Lower leg skin (tissue), 4 donors: Measurements from ENCODE around the gene EYS. TPM values are rescaled to one million over a fixed set of nuclear protein-coding genes. Genes with fewer than 3 reads are reported as not detected.

Source experiments
- DNase-seq, 2 donors: peaks; one replicate each; pipeline ENCODE4 v3.0.0-alpha.2; 2019; ENCODE audit warnings: low spot score in 2 of 2
- H3K4me3 ChIP-seq: fragments of 200-600 bp; sonication (generic); 2 replicates; pipeline ENCODE4 v1.5.1; 2017; ENCODE audit warnings: mild to moderate bottlenecking, low read depth; ENCODE audit not compliant: poor library complexity, severe bottlenecking
- CTCF ChIP-seq, 3 donors: fragments of 450-650 bp; IDR thresholded peaks; one replicate each; pipeline ENCODE4 v1.5.1; 2016; ENCODE audit warnings: antibody characterized with exemption in 3 of 3, mild to moderate bottlenecking in 3 of 3, moderate library complexity in 2 of 3
- POLR2A ChIP-seq, 2 donors: fragments of 450-650 bp; IDR thresholded peaks; one replicate each; pipeline ENCODE4 v1.6.1; 2016 to 2017; ENCODE audit warnings: antibody characterized with exemption in 2 of 2, mild to moderate bottlenecking in 1 of 2, moderate library complexity in 1 of 2
- WGBS, 2 donors: methylation state at CpG; one replicate each; pipeline ENCODE4 v1.1.5; 2018; 5-methylcytosine and 5-hydroxymethylcytosine counted together
- intact Hi-C: fragments of 100-400 bp; cut with DNase I; formaldehyde crosslinking; loops from one replicate; pipeline ENCODE4 v1.15.0; 2023; ENCODE audit warnings: low total_unique reads
- total RNA-seq, 4 donors: library from RNA; depleted of rRNA; stranded (reverse); fragments of >200 nt; gene quantifications; one replicate each; pipeline ENCODE4 v1.1.0, GENCODE V29; 2016

The EYS gene
- total RNA-seq, 4 donors from 2014 or later, result 0.04 TPM; not detected in 3

GRCh38 chr6:64782877-64783276 is 924.1 kb downstream of the EYS start:
- 83 to 93% methylated on average over 3 of the region's 3 CpGs for WGBS, 2 donors
- no peak overlapping the region for H3K4me3 ChIP-seq
- DNase-seq, result no peak
- TF ChIP-seq POLR2A (IDR thresholded peaks at IDR 0.05), result no peak
- TF ChIP-seq CTCF (IDR thresholded peaks at IDR 0.05), result no peak
- intact Hi-C loops, result no loop called here

- DNase-seq, result no peak
- no peak overlapping the region for H3K4me3 ChIP-seq
- WGBS, 2 donors, result 46 to 50% methylated on average over 3 of the region's 3 CpGs
- TF ChIP-seq POLR2A (IDR thresholded peaks at IDR 0.05), result no peak
- TF ChIP-seq CTCF (IDR thresholded peaks at IDR 0.05), result no peak
- intact Hi-C loops, result no loop called here
Observed at GRCh38 chr6:64777941-64778785, 928.9 kb downstream of the EYS start.

- DNase-seq, result no peak
- intact Hi-C loops, result no loop called here
- no peak for TF ChIP-seq POLR2A (IDR thresholded peaks at IDR 0.05)
- TF ChIP-seq CTCF (IDR thresholded peaks at IDR 0.05), result no peak
- H3K4me3 ChIP-seq, result no peak overlapping the region
- WGBS, 2 donors, result 55 to 56% methylated on average over 1 of the region's 1 CpG
Observed at GRCh38 chr6:64776359-64776758, 930.7 kb downstream of the EYS start.

GRCh38 chr6:64774881-64775280 is 932.1 kb downstream of the EYS start:
- 27 to 29% methylated on average over 4 of the region's 4 CpGs for WGBS, 2 donors
- intact Hi-C loops, result no loop called here
- no peak for TF ChIP-seq CTCF (IDR thresholded peaks at IDR 0.05)
- TF ChIP-seq POLR2A (IDR thresholded peaks at IDR 0.05), result no peak
- H3K4me3 ChIP-seq, result no peak overlapping the region
- no peak for DNase-seq

- intact Hi-C loops, result no loop called here
- H3K4me3 ChIP-seq, result no peak overlapping the region
- WGBS, 2 donors, result 51 to 65% methylated on average over 2 of the region's 2 CpGs
- no peak for TF ChIP-seq POLR2A (IDR thresholded peaks at IDR 0.05)
- no peak for TF ChIP-seq CTCF (IDR thresholded peaks at IDR 0.05)
- DNase-seq, result peak in 1 of 2 donors; percentile 18
Observed at GRCh38 chr6:64750910-64751309, 956.1 kb downstream of the EYS start.
